SU-DHL-6 (cell line): ENCODE results near the gene RAD23B.

ENCODE experiments used
- H2AFZ ChIP-seq: fragments of 200-600 bp; sonication (generic); 2 replicates; pipeline ENCODE4 v1.6.1; 2014; ENCODE audit warnings: low read depth, mild to moderate bottlenecking, moderate library complexity, mixed read lengths, antibody characterized with exemption, low read length; ENCODE audit not compliant: severe bottlenecking
- H3F3A ChIP-seq: fragments of 200-600 bp; shearing (Covaris generic); 2 replicates; pipeline ENCODE4 v1.6.0; 2016; ENCODE audit warnings: antibody characterized with exemption, mild to moderate bottlenecking; ENCODE audit not compliant: insufficient read depth
- H3K27ac ChIP-seq: fragments of 200-600 bp; sonication (generic); 2 replicates; pipeline ENCODE4 v1.5.1; 2016; ENCODE audit warnings: low read depth, mild to moderate bottlenecking, low read length, moderate library complexity, mixed read lengths
- H3K27me3 ChIP-seq: fragments of 200-600 bp; sonication (generic), shearing (Covaris generic); 2 replicates; pipeline ENCODE4 v1.6.0; 2014; ENCODE audit warnings: mild to moderate bottlenecking, low read length
- H3K36me3 ChIP-seq: fragments of 200-600 bp; sonication (generic); 2 replicates; pipeline ENCODE4 v1.6.1; 2014; ENCODE audit warnings: mild to moderate bottlenecking, low read length, mixed read lengths
- H3K4me2 ChIP-seq: fragments of 300-600, 200-600 bp; shearing (Covaris generic), sonication (generic); 2 replicates; pipeline ENCODE4 v1.6.0; 2014; ENCODE audit warnings: low read length, low read depth, mild to moderate bottlenecking; ENCODE audit not compliant: poor library complexity, severe bottlenecking
- H3K4me3 ChIP-seq: fragments of 200-600 bp; sonication (generic); 2 replicates; pipeline ENCODE4 v1.5.1; 2014; ENCODE audit warnings: antibody characterized with exemption, low read length, mild to moderate bottlenecking, mixed read lengths; ENCODE audit not compliant: insufficient read depth, poor library complexity, severe bottlenecking
- H3K79me2 ChIP-seq: fragments of 200-600 bp; sonication (generic); 2 replicates; pipeline ENCODE4 v1.6.1; 2014; ENCODE audit warnings: mild to moderate bottlenecking, low read length, moderate library complexity; ENCODE audit not compliant: insufficient read depth
- H3K9ac ChIP-seq: fragments of 200-600 bp; sonication (generic); 2 replicates; pipeline ENCODE4 v1.7.0; 2014; ENCODE audit warnings: mild to moderate bottlenecking, low read length
- H3K9me2 ChIP-seq: fragments of 200-600 bp; sonication (generic); replicated peaks from 2 replicates; pipeline ENCODE4 v1.6.1; 2014; ENCODE audit warnings: low read length; ENCODE audit not compliant: insufficient read depth
- H3K9me3 ChIP-seq: fragments of 200-600 bp; sonication (generic); 2 replicates; pipeline ENCODE4 v1.6.1; 2014; ENCODE audit warnings: low read length, mixed read lengths; ENCODE audit not compliant: insufficient read depth
- H4K20me1 ChIP-seq: fragments of 200-600 bp; sonication (generic); 2 replicates; pipeline ENCODE4 v1.6.1; 2014; ENCODE audit warnings: low read depth, mild to moderate bottlenecking, antibody characterized with exemption, low read length, moderate library complexity, mixed read lengths
- EZH2phosphoT487 ChIP-seq: fragments of 200-600 bp; sonication (generic), shearing (Covaris generic); conservative IDR thresholded peaks from 2 replicates; pipeline ENCODE4 v1.6.1; 2018; ENCODE audit warnings: mild to moderate bottlenecking, antibody characterized with exemption, low read length, moderate library complexity, mixed read lengths
- TF ChIP-seq, protein P1 (sequence below): fragments of 200-600 bp; sonication (generic); IDR thresholded peaks from one replicate; pipeline ENCODE4 v1.5.1; 2017; ENCODE audit warnings: antibody characterized with exemption, mild to moderate bottlenecking, low read length, moderate library complexity; ENCODE audit not compliant: insufficient read depth, poor library complexity, severe bottlenecking

Gene RAD23B

GRCh38 chr9:107282759-107283622 is at the start of gene RAD23B:
RAD23B (plus strand) TSS chr9:107283279; CDS start chr9:107283630, 351 bp downstream.
- peak within 1 kb of the TSS; percentile 95 for H3K4me2 ChIP-seq
- no peak for TF ChIP-seq EZH2phosphoT487
- TF ChIP-seq, protein P1, sequence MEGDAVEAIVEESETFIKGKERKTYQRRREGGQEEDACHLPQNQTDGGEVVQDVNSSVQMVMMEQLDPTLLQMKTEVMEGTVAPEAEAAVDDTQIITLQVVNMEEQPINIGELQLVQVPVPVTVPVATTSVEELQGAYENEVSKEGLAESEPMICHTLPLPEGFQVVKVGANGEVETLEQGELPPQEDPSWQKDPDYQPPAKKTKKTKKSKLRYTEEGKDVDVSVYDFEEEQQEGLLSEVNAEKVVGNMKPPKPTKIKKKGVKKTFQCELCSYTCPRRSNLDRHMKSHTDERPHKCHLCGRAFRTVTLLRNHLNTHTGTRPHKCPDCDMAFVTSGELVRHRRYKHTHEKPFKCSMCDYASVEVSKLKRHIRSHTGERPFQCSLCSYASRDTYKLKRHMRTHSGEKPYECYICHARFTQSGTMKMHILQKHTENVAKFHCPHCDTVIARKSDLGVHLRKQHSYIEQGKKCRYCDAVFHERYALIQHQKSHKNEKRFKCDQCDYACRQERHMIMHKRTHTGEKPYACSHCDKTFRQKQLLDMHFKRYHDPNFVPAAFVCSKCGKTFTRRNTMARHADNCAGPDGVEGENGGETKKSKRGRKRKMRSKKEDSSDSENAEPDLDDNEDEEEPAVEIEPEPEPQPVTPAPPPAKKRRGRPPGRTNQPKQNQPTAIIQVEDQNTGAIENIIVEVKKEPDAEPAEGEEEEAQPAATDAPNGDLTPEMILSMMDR: no peak
- peak within 1 kb of the TSS; percentile 71 for H3K4me3 ChIP-seq
- H3K27ac ChIP-seq: peak within 1 kb of the TSS; percentile 86
- no peaks in the 10 kb centered on the region for H3K27me3 ChIP-seq
- no peaks in the 10 kb centered on the region for H3K36me3 ChIP-seq
- H3K9me3 ChIP-seq: no peaks in the 10 kb centered on the region
- peaks cover 48% of the 10 kb centered on the region for H3K79me2 ChIP-seq
- peaks cover 35% of the 10 kb centered on the region for H4K20me1 ChIP-seq
- peak within 1 kb of the TSS; percentile 89 for H3K9ac ChIP-seq
- H2AFZ ChIP-seq: peak within 1 kb of the TSS; percentile 85
- peaks cover 10% of the 10 kb centered on the region for H3F3A ChIP-seq
- no peaks in the 10 kb centered on the region for H3K9me2 ChIP-seq

GRCh38 chr9:107235765-107236442 is 47.2 kb upstream of the RAD23B start:
- Histone ChIP-seq H3K79me2 (no peaks in the 10 kb centered on the region), H3K9me3 (no peaks in the 10 kb centered on the region), H3K27me3 (no peaks in the 10 kb centered on the region), H3K9ac (no peak overlapping the region), H2AFZ (no peak overlapping the region), H3K36me3 (no peaks in the 10 kb centered on the region), H3K4me3 (no peak overlapping the region), H3F3A (no peaks in the 10 kb centered on the region), H3K9me2 (no peaks in the 10 kb centered on the region), H3K4me2 (no peak overlapping the region), H3K27ac (no peak overlapping the region), H4K20me1 (no peaks in the 10 kb centered on the region)
- TF ChIP-seq, protein P1: no peak
- TF ChIP-seq EZH2phosphoT487: no peak

- H3K36me3 ChIP-seq: no peaks in the 10 kb centered on the region
- H3K4me3 ChIP-seq: no peak overlapping the region
- H3K27ac ChIP-seq: no peak overlapping the region
- no peaks in the 10 kb centered on the region for H3K9me2 ChIP-seq
- no peak overlapping the region for H3K4me2 ChIP-seq
- H3K9ac ChIP-seq: no peak overlapping the region
- H4K20me1 ChIP-seq: no peaks in the 10 kb centered on the region
- H3F3A ChIP-seq: no peaks in the 10 kb centered on the region
- no peaks in the 10 kb centered on the region for H3K27me3 ChIP-seq
- no peaks in the 10 kb centered on the region for H3K79me2 ChIP-seq
- H2AFZ ChIP-seq: no peak overlapping the region
- no peak for TF ChIP-seq EZH2phosphoT487
- TF ChIP-seq, protein P1: no peak
- no peaks in the 10 kb centered on the region for H3K9me3 ChIP-seq
These were observed 45.2 kb upstream of the RAD23B start for GRCh38 chr9:107237873-107238272.
